ENCODE data around the gene EDA2R.

Gene EDA2R

GRCh38 chrX:66638591-66639500 is at the start of gene EDA2R:
Gene EDA2R (minus strand): TSS chrX:66639078. CDS start chrX:66616020, 23,058 bp downstream.
- peak in 1 of 2 donors; percentile 8 for DNase-seq

GRCh38 chrX:66684196-66684595 is 45.3 kb upstream of the EDA2R start:
- no peak for DNase-seq

GRCh38 chrX:66680451-66680850 is 41.6 kb upstream of the EDA2R start:
- DNase-seq: no peak

GRCh38 chrX:66677430-66677829 is 38.6 kb upstream of the EDA2R start:
- DNase-seq: no peak

- DNase-seq: no peak
These were observed 38.1 kb upstream of the EDA2R start for GRCh38 chrX:66676990-66677389.

- DNase-seq: no peak
These were observed 37.5 kb upstream of the EDA2R start for GRCh38 chrX:66676413-66676812.

- DNase-seq: no peak
These were observed 36.7 kb upstream of the EDA2R start for GRCh38 chrX:66675541-66675940.

- no peak for DNase-seq
These were observed 35.6 kb upstream of the EDA2R start for GRCh38 chrX:66674506-66674905.

GRCh38 chrX:66672106-66672505 is 33.2 kb upstream of the EDA2R start:
- no peak for DNase-seq

- DNase-seq: no peak
These were observed 15.5 kb upstream of the EDA2R start for GRCh38 chrX:66654411-66654810.

- DNase-seq: no peak
These were observed 3.5 kb downstream of the EDA2R start for GRCh38 chrX:66635360-66635759.

- no peak for DNase-seq
These were observed 4.6 kb downstream of the EDA2R start for GRCh38 chrX:66634272-66634671.

GRCh38 chrX:66633541-66633940 is 5.3 kb downstream of the EDA2R start:
- no peak for DNase-seq

GRCh38 chrX:66632981-66633380 is 5.9 kb downstream of the EDA2R start:
- DNase-seq: no peak

- no peak for DNase-seq
These were observed 6.4 kb downstream of the EDA2R start for GRCh38 chrX:66632473-66632872.

GRCh38 chrX:66625525-66625924 is 13.4 kb downstream of the EDA2R start:
- DNase-seq: no peak

- DNase-seq: no peak
These were observed 16.7 kb downstream of the EDA2R start for GRCh38 chrX:66622209-66622608.

- no peak for DNase-seq
These were observed 21.9 kb downstream of the EDA2R start for GRCh38 chrX:66616944-66617343.

GRCh38 chrX:66602381-66602938 is 36.4 kb downstream of the EDA2R start:
- DNase-seq: peak; percentile 23 to 84

GRCh38 chrX:66601522-66601921 is 37.4 kb downstream of the EDA2R start:
- no peak for DNase-seq

- no peak for DNase-seq
These were observed 59.7 kb downstream of the EDA2R start for GRCh38 chrX:66579219-66579618.

- DNase-seq: no peak
These were observed 84.9 kb downstream of the EDA2R start for GRCh38 chrX:66553973-66554372.

GRCh38 chrX:66547847-66548369 is 91.0 kb downstream of the EDA2R start:
- DNase-seq: no peak
